PFSK-1 (cell line): ENCODE data around the gene KMT2D.

Experiments used
- FOXP2 ChIP-seq: optimal IDR thresholded peaks from 2 replicates; pipeline ENCODE3; 2011; ENCODE audit warnings: borderline replicate concordance, control low read depth, inconsistent platforms; ENCODE audit not compliant: insufficient read depth; ENCODE audit errors: extremely low read length, extremely low read depth
- POLR2AphosphoS5 ChIP-seq: IDR thresholded peaks from 2 replicates; pipeline ENCODE4 v1.6.1; 2012; ENCODE audit warnings: low read depth, mild to moderate bottlenecking, control low read depth, low read length, moderate library complexity
- REST ChIP-seq, 2 experiments: IDR thresholded peaks; 2 replicates each; pipeline versions ENCODE4 v1.6.1 to v1.8.0; 2011 to 2012; ENCODE audit warnings: low read depth in 2 of 2, low read length in 2 of 2, control low read depth in 1 of 2, inconsistent platforms in 1 of 2, mild to moderate bottlenecking in 1 of 2, moderate library complexity in 1 of 2; ENCODE audit not compliant: insufficient read depth in 1 of 2
- SIN3A ChIP-seq: IDR thresholded peaks from 2 replicates; pipeline ENCODE4 v1.6.1; 2012; ENCODE audit warnings: mild to moderate bottlenecking, low read length, moderate library complexity, borderline replicate concordance; ENCODE audit not compliant: insufficient read depth
- TAF1 ChIP-seq: IDR thresholded peaks from 2 replicates; pipeline ENCODE4 v1.6.1; 2012; ENCODE audit warnings: low read length, control low read depth, borderline replicate concordance; ENCODE audit not compliant: insufficient read depth

Gene KMT2D

GRCh38 chr12:49104822-49105221, 44.2 kb upstream of the KMT2D start:
- peak; percentile 11 to 54; a peak in 1 of 4 replicates for TF ChIP-seq REST (IDR thresholded peaks at IDR 0.05; ENCODE audit: insufficient read depth in 1 of 2, low read depth in 2 of 2, low read length in 2 of 2)
- TF ChIP-seq POLR2AphosphoS5 = no peak

- TF ChIP-seq TAF1 = no peak
Measured at GRCh38 chr12:49100380-49100779, 39.8 kb upstream of the KMT2D start.

- TF ChIP-seq REST (IDR thresholded peaks at IDR 0.05; ENCODE audit: insufficient read depth in 1 of 2, low read depth in 2 of 2, low read length in 2 of 2) (no peak), POLR2AphosphoS5 (no peak), FOXP2 (no peak)
Measured at GRCh38 chr12:49098703-49099102, 38.1 kb upstream of the KMT2D start.

- no peak for TF ChIP-seq REST (IDR thresholded peaks at IDR 0.05; ENCODE audit: insufficient read depth in 1 of 2, low read depth in 2 of 2, low read length in 2 of 2)
- TF ChIP-seq TAF1 = no peak
- no peak for TF ChIP-seq POLR2AphosphoS5
- no peak for TF ChIP-seq SIN3A
- TF ChIP-seq FOXP2 = no peak
Measured at GRCh38 chr12:49098035-49098451, 37.4 kb upstream of the KMT2D start.

GRCh38 chr12:49097381-49097780, 36.8 kb upstream of the KMT2D start:
- TF ChIP-seq TAF1 = no peak
- TF ChIP-seq SIN3A = no peak
- TF ChIP-seq FOXP2 = no peak
- no peak for TF ChIP-seq REST (IDR thresholded peaks at IDR 0.05; ENCODE audit: insufficient read depth in 1 of 2, low read depth in 2 of 2, low read length in 2 of 2)
- no peak for TF ChIP-seq POLR2AphosphoS5

GRCh38 chr12:49094975-49095365, 34.4 kb upstream of the KMT2D start:
- TF ChIP-seq SIN3A (no peak), FOXP2 (no peak), TAF1 (no peak), REST (IDR thresholded peaks at IDR 0.05; ENCODE audit: insufficient read depth in 1 of 2, low read depth in 2 of 2, low read length in 2 of 2) (no peak), POLR2AphosphoS5 (no peak)
